Gastroesophageal sphincter (tissue), 4 donors: ENCODE measurements around the gene CRIP2. TPM values are rescaled to one million over a fixed set of nuclear protein-coding genes. Genes with fewer than 3 reads are reported as not detected.

Experiments
- ATAC-seq: fragments of 150-250 bp; one replicate; pipeline ENCODE4 v1.9.1; 2016; ENCODE audit warnings: mild to moderate bottlenecking, moderate library complexity
- H3K27ac ChIP-seq, 4 donors: fragments of 200-600 bp; sonication (generic) in 3 of 4; 1 replicate in 3 of 4; 2 replicates in 1 of 4; pipeline ENCODE4 v1.5.1; 2016 to 2019
- H3K27me3 ChIP-seq: fragments of 200-600 bp; sonication (generic); one replicate; pipeline ENCODE4 v1.5.1; 2019
- H3K36me3 ChIP-seq, 2 donors: fragments of 200-600 bp; sonication (generic); one replicate each; pipeline ENCODE4 v1.5.1; 2019; ENCODE audit warnings: control low read depth in 1 of 2
- H3K4me1 ChIP-seq, 3 donors: fragments of 200-600 bp; sonication (generic); 1 replicate in 2 of 3; 2 replicates in 1 of 3; pipeline ENCODE4 v1.5.1; 2016 to 2019; ENCODE audit warnings: control low read depth in 2 of 3
- H3K4me3 ChIP-seq, 2 donors: fragments of 200-600 bp; sonication (generic); one replicate each; pipeline ENCODE4 v1.5.1; 2019; ENCODE audit warnings: mild to moderate bottlenecking in 1 of 2, moderate library complexity in 1 of 2
- H3K9me3 ChIP-seq, 3 donors: fragments of 200-600 bp; sonication (generic); one replicate each; pipeline ENCODE4 v1.5.1; 2017 to 2019; ENCODE audit warnings: control low read depth in 2 of 3
- EP300 ChIP-seq: sonication (generic); formaldehyde crosslinking; IDR thresholded peaks from one replicate; pipeline ENCODE4 v1.6.1; 2017; ENCODE audit warnings: antibody characterized with exemption, mild to moderate bottlenecking
- POLR2A ChIP-seq, 2 donors: fragments of 450-650 bp; IDR thresholded peaks; one replicate each; pipeline ENCODE4 v1.6.1; 2017; ENCODE audit warnings: antibody characterized with exemption in 2 of 2, mild to moderate bottlenecking in 2 of 2, moderate library complexity in 1 of 2
- POLR2AphosphoS5 ChIP-seq: sonication (generic); formaldehyde crosslinking; IDR thresholded peaks from one replicate; pipeline ENCODE4 v1.6.1; 2017; ENCODE audit warnings: antibody characterized with exemption
- WGBS, 2 donors: methylation state at CpG; one replicate each; pipeline ENCODE4 v1.1.5; 2018; ENCODE audit warnings: low coverage in 1 of 2; 5-methylcytosine and 5-hydroxymethylcytosine counted together
- total RNA-seq, 4 donors: library from RNA; depleted of rRNA; stranded (reverse); fragments of >200 nt; gene quantifications; one replicate each; pipeline ENCODE4 v1.1.0, GENCODE V29; 2016
- TF ChIP-seq, protein P1 (sequence below), 4 experiments: fragments of 200-600 bp in 2 of 4; fragments of 450-650 bp in 2 of 4; sonication (generic) in 1 of 4; IDR thresholded peaks; one replicate each; pipeline ENCODE4 v1.5.1; 2017 to 2019; ENCODE audit warnings: antibody characterized with exemption in 4 of 4, mild to moderate bottlenecking in 2 of 4, moderate library complexity in 2 of 4

CRIP2 gene
- total RNA-seq, 4 donors from 2014 or later: 165 to 518 (median 343) TPM

- TF ChIP-seq, protein P1, sequence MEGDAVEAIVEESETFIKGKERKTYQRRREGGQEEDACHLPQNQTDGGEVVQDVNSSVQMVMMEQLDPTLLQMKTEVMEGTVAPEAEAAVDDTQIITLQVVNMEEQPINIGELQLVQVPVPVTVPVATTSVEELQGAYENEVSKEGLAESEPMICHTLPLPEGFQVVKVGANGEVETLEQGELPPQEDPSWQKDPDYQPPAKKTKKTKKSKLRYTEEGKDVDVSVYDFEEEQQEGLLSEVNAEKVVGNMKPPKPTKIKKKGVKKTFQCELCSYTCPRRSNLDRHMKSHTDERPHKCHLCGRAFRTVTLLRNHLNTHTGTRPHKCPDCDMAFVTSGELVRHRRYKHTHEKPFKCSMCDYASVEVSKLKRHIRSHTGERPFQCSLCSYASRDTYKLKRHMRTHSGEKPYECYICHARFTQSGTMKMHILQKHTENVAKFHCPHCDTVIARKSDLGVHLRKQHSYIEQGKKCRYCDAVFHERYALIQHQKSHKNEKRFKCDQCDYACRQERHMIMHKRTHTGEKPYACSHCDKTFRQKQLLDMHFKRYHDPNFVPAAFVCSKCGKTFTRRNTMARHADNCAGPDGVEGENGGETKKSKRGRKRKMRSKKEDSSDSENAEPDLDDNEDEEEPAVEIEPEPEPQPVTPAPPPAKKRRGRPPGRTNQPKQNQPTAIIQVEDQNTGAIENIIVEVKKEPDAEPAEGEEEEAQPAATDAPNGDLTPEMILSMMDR (IDR thresholded peaks at IDR 0.05): no peak
- TF ChIP-seq POLR2A (IDR thresholded peaks at IDR 0.05) (no peak), EP300 (no peak), POLR2AphosphoS5 (no peak)
- H3K36me3 ChIP-seq: peaks cover 0 to 73% of the 10 kb centered on the region in 2 donors
- no peak overlapping the region for H3K4me3 ChIP-seq
- H3K27ac ChIP-seq: no peak overlapping the region
- peak; percentile 4 for ATAC-seq
- no peaks in the 10 kb centered on the region for H3K9me3 ChIP-seq
- no peaks in the 10 kb centered on the region for H3K27me3 ChIP-seq
- 80% methylated on average over 1 of the region's 12 CpGs; no CpG with 5 or more reads in 1 of the 2 donors for WGBS, 2 donors
- H3K4me1 ChIP-seq: peaks cover 0 to 30% (median 0%) of the 10 kb centered on the region in 3 donors
These were observed 31.8 kb upstream of the CRIP2 start for GRCh38 chr14:105442834-105443233.

DNA sequence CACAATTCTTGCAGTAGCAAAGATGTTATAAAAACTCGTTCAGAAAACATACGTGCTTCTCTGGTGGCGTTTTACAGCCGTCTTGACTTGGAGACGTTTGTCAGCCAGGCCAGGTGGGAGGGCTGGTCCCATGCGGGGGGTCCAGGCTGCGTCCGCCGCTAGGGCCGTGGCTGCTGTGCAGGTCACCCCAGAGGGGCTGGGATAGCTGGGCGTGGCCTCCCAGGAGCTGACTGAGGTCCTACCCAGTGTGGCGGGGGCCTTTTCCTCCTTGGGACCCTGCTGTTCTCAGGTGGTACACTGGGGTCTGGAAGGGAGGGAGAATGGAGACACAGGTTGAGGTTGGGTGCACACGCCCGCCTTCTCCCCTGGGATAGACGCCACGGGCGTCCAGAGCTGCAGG lies 29.8 kb upstream of the CRIP2 start:
- Histone ChIP-seq H3K27me3 (no peaks in the 10 kb centered on the region), H3K4me3 (no peak overlapping the region), H3K9me3 (no peaks in the 10 kb centered on the region), H3K4me1 (peaks cover 0 to 30% (median 11%) of the 10 kb centered on the region in 3 donors), H3K36me3 (peaks cover 0 to 62% of the 10 kb centered on the region in 2 donors), H3K27ac (no peak overlapping the region)
- no peak for TF ChIP-seq POLR2A (IDR thresholded peaks at IDR 0.05)
- TF ChIP-seq, protein P1 (IDR thresholded peaks at IDR 0.05): no peak
- no peak for TF ChIP-seq POLR2AphosphoS5
- no peak for TF ChIP-seq EP300
- ATAC-seq: no peak
- 85 to 100% methylated on average over 1 to 5 of the region's 17 CpGs for WGBS, 2 donors

DNA sequence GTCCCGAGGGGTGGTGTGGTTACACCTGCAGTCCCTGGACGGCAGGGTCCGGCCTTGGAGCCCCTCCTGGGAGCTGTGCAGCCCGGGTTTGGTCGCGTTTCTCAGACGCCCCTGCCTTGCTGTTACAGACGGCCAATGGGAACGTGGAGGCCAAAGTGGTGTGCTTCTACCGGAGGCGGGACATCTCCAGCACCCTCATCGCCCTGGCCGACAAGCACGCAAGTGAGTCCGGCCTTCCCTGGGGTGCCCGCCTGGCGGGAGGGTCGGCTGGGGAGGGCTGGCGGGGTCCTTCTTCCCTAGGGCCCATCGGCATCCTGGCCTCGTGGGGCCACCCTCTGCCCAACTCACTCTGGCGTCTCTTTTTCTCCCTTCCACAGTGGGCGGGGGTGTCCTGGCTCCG lies 29.3 kb upstream of the CRIP2 start:
- no peak overlapping the region for H3K4me3 ChIP-seq
- H3K27ac ChIP-seq: no peak overlapping the region
- ATAC-seq: no peak
- TF ChIP-seq, protein P1 (IDR thresholded peaks at IDR 0.05): no peak
- no peak for TF ChIP-seq POLR2AphosphoS5
- TF ChIP-seq EP300: no peak
- no peak for TF ChIP-seq POLR2A (IDR thresholded peaks at IDR 0.05)
- no peaks in the 10 kb centered on the region for H3K27me3 ChIP-seq
- no peaks in the 10 kb centered on the region for H3K9me3 ChIP-seq
- peaks cover 0 to 62% of the 10 kb centered on the region in 2 donors for H3K36me3 ChIP-seq
- peaks cover 0 to 28% (median 11%) of the 10 kb centered on the region in 3 donors for H3K4me1 ChIP-seq
- WGBS, 2 donors: 80 to 86% methylated on average over 1 to 6 of the region's 24 CpGs

GRCh38 chr14:105445901-105446845 lies 28.4 kb upstream of the CRIP2 start:
- H3K36me3 ChIP-seq: peaks cover 0 to 62% of the 10 kb centered on the region in 2 donors
- no peak for ATAC-seq

More at GRCh38 chr14:105445901-105446845, 28.4 kb upstream of the CRIP2 start:
- H3K27me3 ChIP-seq: no peaks in the 10 kb centered on the region
- H3K4me3 ChIP-seq: no peak overlapping the region
- WGBS, 2 donors: 85% methylated on average over 4 of the region's 26 CpGs; no CpG with 5 or more reads in 1 of the 2 donors
- TF ChIP-seq EP300 (no peak), POLR2AphosphoS5 (no peak), POLR2A (IDR thresholded peaks at IDR 0.05) (no peak)
- TF ChIP-seq, protein P1 (IDR thresholded peaks at IDR 0.05): no peak
- no peak overlapping the region for H3K27ac ChIP-seq
- H3K9me3 ChIP-seq: no peaks in the 10 kb centered on the region
- peaks cover 0 to 26% (median 11%) of the 10 kb centered on the region in 3 donors for H3K4me1 ChIP-seq
